Neural progenitor cell (in vitro differentiated cells): ENCODE measurements around the gene NCOR1.

ENCODE experiments used
- CTCF ChIP-seq: fragments of 200-600 bp; sonication (generic); IDR thresholded peaks from 2 replicates; pipeline ENCODE4 v1.5.1; 2017; ENCODE audit warnings: antibody characterized with exemption, mild to moderate bottlenecking
- EZH2 ChIP-seq: fragments of 200-600 bp; sonication (generic); IDR thresholded peaks from 2 replicates; pipeline ENCODE4 v1.6.1; 2017; ENCODE audit warnings: antibody characterized with exemption, mild to moderate bottlenecking, moderate library complexity
- EZH2phosphoT487 ChIP-seq: fragments of 200-600 bp; sonication (generic); IDR thresholded peaks from 2 replicates; pipeline ENCODE4 v1.6.1; 2017; ENCODE audit warnings: antibody characterized with exemption

GRCh38 chr17:16191604-16192003, 23.7 kb downstream of the NCOR1 start:
- TF ChIP-seq CTCF: no peak
- TF ChIP-seq EZH2: no peak
- no peak for TF ChIP-seq EZH2phosphoT487
